SK-N-SH (cell line): ENCODE results near the gene TEX38. TPM values are rescaled to one million over a fixed set of nuclear protein-coding genes. Genes with fewer than 3 reads are reported as not detected.

Experiments
- CTCF ChIA-PET: fragments of 300-600, 350-600 bp; formaldehyde crosslinking; extraction: SDS; loops from one replicate; lab custom pipeline; 2021; lab: Yijun Ruan, JAX
- POLR2A ChIA-PET: fragments of 350-600 bp; sonication (Branson Sonifier 250); formaldehyde crosslinking; extraction: SDS; loops from one replicate; lab custom pipeline; 2020; ENCODE audit warnings: antibody characterized with exemption, inconsistent platforms; lab: Yijun Ruan, JAX
- DNase-seq: peaks from one replicate; pipeline ENCODE4 v3.0.0; 2012
- H2AFZ ChIP-seq: fragments of 200-600 bp; sonication (generic); 2 replicates; pipeline ENCODE4 v1.8.1; 2016; ENCODE audit warnings: antibody characterized with exemption, mild to moderate bottlenecking, low read depth
- H3F3A ChIP-seq: fragments of 200-600 bp; sonication (generic); replicated peaks from 2 replicates; pipeline ENCODE3; 2016; ENCODE audit warnings: antibody characterized with exemption, mild to moderate bottlenecking; ENCODE audit not compliant: insufficient read depth
- H3K27ac ChIP-seq, 2 experiments: fragments of 200-500 bp in 1 of 2; fragments of 200-600 bp in 1 of 2; sonication (Bioruptor generic) in 1 of 2; sonication (generic), shearing (Covaris generic) in 1 of 2; 2 replicates each; pipeline versions ENCODE4 v1.5.1 to v1.6.1; 2014 to 2016; ENCODE audit warnings: low read depth in 2 of 2, inconsistent platforms in 1 of 2, low read length in 1 of 2, mild to moderate bottlenecking in 1 of 2, mixed read lengths in 1 of 2
- H3K27me3 ChIP-seq: fragments of 200-600 bp; sonication (generic), shearing (Covaris generic); 2 replicates; pipeline ENCODE4 v1.6.1; 2016; ENCODE audit warnings: mixed run types; ENCODE audit not compliant: insufficient read depth
- H3K36me3 ChIP-seq, 2 experiments: fragments of 200-500 bp in 1 of 2; fragments of 200-600 bp in 1 of 2; sonication (Bioruptor generic) in 1 of 2; sonication (generic) in 1 of 2; replicated peaks in 1 of 2; 2 replicates each; pipeline versions ENCODE3 to v1.5.1; 2014 to 2016; ENCODE audit warnings: low read length in 1 of 2, mild to moderate bottlenecking in 1 of 2; ENCODE audit not compliant: insufficient read depth in 2 of 2, control insufficient read depth in 1 of 2
- H3K4me1 ChIP-seq, 2 experiments: fragments of 200-500 bp in 1 of 2; fragments of 200-600 bp in 1 of 2; sonication (Bioruptor generic) in 1 of 2; sonication (generic), shearing (Covaris generic) in 1 of 2; 2 replicates each; pipeline versions ENCODE4 v1.5.1 to v1.6.1; 2014 to 2016; ENCODE audit warnings: low read depth in 1 of 2, low read length in 1 of 2, mixed run types in 1 of 2; ENCODE audit not compliant: insufficient read depth in 2 of 2, control insufficient read depth in 1 of 2
- H3K4me2 ChIP-seq: fragments of 200-600 bp; sonication (generic), shearing (Covaris generic); 2 replicates; pipeline ENCODE4 v1.6.1; 2017; ENCODE audit warnings: mixed run types
- H3K4me3 ChIP-seq, 2 experiments: fragments of 200-500 bp in 1 of 2; fragments of 200-600 bp in 1 of 2; sonication (Bioruptor generic) in 1 of 2; sonication (generic), shearing (Covaris generic) in 1 of 2; 2 replicates each; pipeline versions ENCODE4 v1.5.1 to v1.8.1; 2014 to 2016; ENCODE audit warnings: low read depth in 2 of 2, inconsistent platforms in 1 of 2, low read length in 1 of 2, mild to moderate bottlenecking in 1 of 2, mixed read lengths in 1 of 2, moderate library complexity in 1 of 2
- H3K79me2 ChIP-seq: fragments of 200-600 bp; sonication (generic); 2 replicates; pipeline ENCODE4 v1.8.1; 2017; ENCODE audit warnings: mild to moderate bottlenecking; ENCODE audit not compliant: insufficient read depth
- H3K9ac ChIP-seq: fragments of 200-600 bp; sonication (generic); 2 replicates; pipeline ENCODE4 v1.6.1; 2017; ENCODE audit warnings: mixed run types
- H3K9me2 ChIP-seq: fragments of 200-600 bp; sonication (generic); 2 replicates; pipeline ENCODE4 v1.6.1; 2017; ENCODE audit warnings: mixed run types
- H3K9me3 ChIP-seq: fragments of 200-600 bp; sonication (generic); 2 replicates; pipeline ENCODE4 v1.6.1; 2017; ENCODE audit warnings: mixed run types, mild to moderate bottlenecking, moderate library complexity
- H4K20me1 ChIP-seq: fragments of 200-600 bp; sonication (generic); 2 replicates; pipeline ENCODE4 v1.6.1; 2017; ENCODE audit warnings: mild to moderate bottlenecking, mixed run types; ENCODE audit not compliant: insufficient read depth
- CTCF ChIP-seq: fragments of 200-600 bp; sonication (generic); IDR thresholded peaks from 2 replicates; pipeline ENCODE4 v1.6.1; 2017; ENCODE audit warnings: antibody characterized with exemption, mild to moderate bottlenecking, moderate library complexity
- ELF1 ChIP-seq: IDR thresholded peaks from 2 replicates; pipeline ENCODE4 v1.4.0; 2012
- EP300 ChIP-seq, 2 experiments: IDR thresholded peaks; 2 replicates each; pipeline versions ENCODE4 v1.4.0 to v1.6.1; 2012; ENCODE audit warnings: borderline replicate concordance in 1 of 2, low read depth in 1 of 2, low read length in 1 of 2
- EZH2phosphoT487 ChIP-seq: fragments of 200-600 bp; sonication (generic); IDR thresholded peaks from 2 replicates; pipeline ENCODE4 v1.6.1; 2017; ENCODE audit warnings: low read depth, mixed run types, mild to moderate bottlenecking, antibody characterized with exemption, moderate library complexity, borderline replicate concordance
- FOSL2 ChIP-seq: IDR thresholded peaks from 2 replicates; pipeline ENCODE4 v1.4.0; 2012; ENCODE audit warnings: low read depth, mild to moderate bottlenecking, moderate library complexity, borderline replicate concordance
- FOXJ3 ChIP-seq: sonication (generic); formaldehyde crosslinking; IDR thresholded peaks from 2 replicates; pipeline ENCODE4 v1.5.1; 2020; ENCODE audit warnings: mild to moderate bottlenecking, missing genetic modification reagents
- FOXM1 ChIP-seq: IDR thresholded peaks from 2 replicates; pipeline ENCODE4 v1.4.0; 2012; ENCODE audit warnings: low read depth, mild to moderate bottlenecking
- GABPA ChIP-seq: IDR thresholded peaks from 2 replicates; pipeline ENCODE4 v1.4.0; 2012; ENCODE audit warnings: low read depth, mild to moderate bottlenecking
- GATA2 ChIP-seq: sonication (generic); formaldehyde crosslinking; IDR thresholded peaks from 2 replicates; pipeline ENCODE4 v1.5.0; 2020; ENCODE audit warnings: mild to moderate bottlenecking, missing genetic modification reagents
- JUND ChIP-seq: IDR thresholded peaks from 2 replicates; pipeline ENCODE4 v1.4.0; 2012
- MEF2A ChIP-seq: IDR thresholded peaks from 2 replicates; pipeline ENCODE4 v1.4.0; 2012; ENCODE audit warnings: low read depth, borderline replicate concordance
- NRF1 ChIP-seq: IDR thresholded peaks from 2 replicates; pipeline ENCODE4 v1.6.1; 2012; ENCODE audit warnings: low read depth, mild to moderate bottlenecking, low read length
- PBX3 ChIP-seq: IDR thresholded peaks from 2 replicates; pipeline ENCODE4; 2012
- RAD21 ChIP-seq: IDR thresholded peaks from 2 replicates; pipeline ENCODE4 v1.6.1; 2012; ENCODE audit warnings: mild to moderate bottlenecking, low read length
- RCOR1 ChIP-seq: fragments of 150-350 bp; IDR thresholded peaks from 2 replicates; pipeline ENCODE4 v1.6.1; 2017; ENCODE audit warnings: antibody characterized with exemption, low read length
- RFX5 ChIP-seq: IDR thresholded peaks from 2 replicates; pipeline ENCODE4 v1.6.1; 2012; ENCODE audit warnings: mild to moderate bottlenecking, improper control_type of control experiment, low read length
- SIN3A ChIP-seq: IDR thresholded peaks from 2 replicates; pipeline ENCODE4 v1.6.1; 2012; ENCODE audit warnings: low read depth, mild to moderate bottlenecking, low read length, moderate library complexity, borderline replicate concordance
- SMC3 ChIP-seq: IDR thresholded peaks from 2 replicates; pipeline ENCODE4 v1.6.1; 2012; ENCODE audit warnings: low read depth, low read length, improper control_type of control experiment
- TAF1 ChIP-seq: IDR thresholded peaks from 2 replicates; pipeline ENCODE4 v1.6.1; 2012; ENCODE audit warnings: low read depth, mild to moderate bottlenecking, low read length, moderate library complexity, borderline replicate concordance
- TCF12 ChIP-seq: IDR thresholded peaks from 2 replicates; pipeline ENCODE4 v1.4.0; 2012
- YY1 ChIP-seq: IDR thresholded peaks from 2 replicates; pipeline ENCODE4 v1.4.0; 2012; ENCODE audit warnings: low read depth, mild to moderate bottlenecking
- WGBS: methylation state at CpG from one replicate; pipeline ENCODE4 v1.1.6; 2017; ENCODE audit warnings: low lambda C conversion rate; 5-methylcytosine and 5-hydroxymethylcytosine counted together
- polyA plus RNA-seq, 3 experiments: library from polyadenylated mRNA; depleted of rRNA; stranded (reverse); fragments of >200 nt; gene quantifications; 2 replicates each; pipeline ENCODE4 v1.2.3, GENCODE V29; 2012
- TF ChIP-seq, protein P1 (sequence below): IDR thresholded peaks from 2 replicates; pipeline ENCODE4 v1.6.1; 2012; ENCODE audit warnings: mild to moderate bottlenecking, low read depth, low read length, moderate library complexity
- TF ChIP-seq, protein P2 (sequence below): IDR thresholded peaks from 2 replicates; pipeline ENCODE4 v1.4.0; 2012; ENCODE audit warnings: low read depth, borderline replicate concordance
- TF ChIP-seq, protein P3 (sequence below): fragments of 150-350 bp; IDR thresholded peaks from 2 replicates; pipeline ENCODE4 v1.6.1; 2016; ENCODE audit warnings: mild to moderate bottlenecking, low read depth, low read length
- TF ChIP-seq, protein P4 (sequence below): fragments of 150-350 bp; IDR thresholded peaks from 2 replicates; pipeline ENCODE4 v1.6.1; 2017; ENCODE audit warnings: antibody characterized with exemption, low read length, low read depth, borderline replicate concordance

TEX38 gene
- polyA plus RNA-seq, 1 of the 3 experiments (the other 2 are of a cell fraction) = 0.07 TPM

DNA sequence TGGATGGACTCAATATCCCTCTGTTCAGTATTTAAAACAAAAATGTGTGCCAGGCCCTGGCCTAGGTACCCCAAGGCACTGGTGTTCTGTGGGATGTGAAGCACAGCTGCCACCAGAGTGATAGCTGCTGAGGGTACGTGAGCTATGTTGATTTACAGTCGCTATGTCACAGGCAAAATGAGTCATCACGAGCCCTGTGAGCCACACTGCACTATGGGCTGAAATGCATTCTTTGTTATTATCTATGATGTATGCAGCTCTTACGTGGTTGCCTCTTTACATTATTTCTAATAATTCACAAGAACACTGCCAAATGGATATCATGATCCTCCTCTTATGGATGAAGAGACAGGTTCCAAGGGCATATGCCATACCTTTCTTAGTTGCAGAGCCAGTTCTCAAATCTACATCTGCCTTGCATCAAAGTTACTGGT is 2.1 kb downstream of the TEX38 start:
- CTCF ChIA-PET = no interaction called here

More for the DNA sequence above, 2.1 kb downstream of the TEX38 start:
- DNase-seq = no peak
- H3K79me2 ChIP-seq = no peaks in the 10 kb centered on the region
- no peak overlapping the region for H2AFZ ChIP-seq
- POLR2A ChIA-PET = no interaction called here
- H3K36me3 ChIP-seq = peaks cover 27 to 42% of the 10 kb centered on the region in 2 experiments
- H3K4me1 ChIP-seq = no peaks in the 10 kb centered on the region; a peak in 1 of 4 replicates
- no peaks in the 10 kb centered on the region for H3K9me2 ChIP-seq
- no peaks in the 10 kb centered on the region for H3K9me3 ChIP-seq
- H3K27me3 ChIP-seq = no peaks in the 10 kb centered on the region
- peaks cover 4% of the 10 kb centered on the region for H3F3A ChIP-seq
- H3K9ac ChIP-seq = no peak overlapping the region
- TF ChIP-seq RAD21 (no peak), MEF2A (no peak), PBX3 (peak; percentile 76), EP300 (IDR thresholded peaks at IDR 0.05; ENCODE audit: borderline replicate concordance in 1 of 2, low read depth in 1 of 2, low read length in 1 of 2) (no peak), TCF12 (no peak), EZH2phosphoT487 (no peak), TAF1 (no peak), FOXJ3 (CRISPR knock-in tag) (no peak), JUND (peak; percentile 35; the same call in 1 of the 2 replicates), SMC3 (no peak), NRF1 (no peak), GATA2 (no peak), FOSL2 (peak; percentile 59; the same call in 1 of the 2 replicates), YY1 (no peak), ELF1 (no peak), RCOR1 (no peak), FOXM1 (no peak), GABPA (no peak), CTCF (no peak), SIN3A (no peak), RFX5 (no peak)
- TF ChIP-seq, protein P1, sequence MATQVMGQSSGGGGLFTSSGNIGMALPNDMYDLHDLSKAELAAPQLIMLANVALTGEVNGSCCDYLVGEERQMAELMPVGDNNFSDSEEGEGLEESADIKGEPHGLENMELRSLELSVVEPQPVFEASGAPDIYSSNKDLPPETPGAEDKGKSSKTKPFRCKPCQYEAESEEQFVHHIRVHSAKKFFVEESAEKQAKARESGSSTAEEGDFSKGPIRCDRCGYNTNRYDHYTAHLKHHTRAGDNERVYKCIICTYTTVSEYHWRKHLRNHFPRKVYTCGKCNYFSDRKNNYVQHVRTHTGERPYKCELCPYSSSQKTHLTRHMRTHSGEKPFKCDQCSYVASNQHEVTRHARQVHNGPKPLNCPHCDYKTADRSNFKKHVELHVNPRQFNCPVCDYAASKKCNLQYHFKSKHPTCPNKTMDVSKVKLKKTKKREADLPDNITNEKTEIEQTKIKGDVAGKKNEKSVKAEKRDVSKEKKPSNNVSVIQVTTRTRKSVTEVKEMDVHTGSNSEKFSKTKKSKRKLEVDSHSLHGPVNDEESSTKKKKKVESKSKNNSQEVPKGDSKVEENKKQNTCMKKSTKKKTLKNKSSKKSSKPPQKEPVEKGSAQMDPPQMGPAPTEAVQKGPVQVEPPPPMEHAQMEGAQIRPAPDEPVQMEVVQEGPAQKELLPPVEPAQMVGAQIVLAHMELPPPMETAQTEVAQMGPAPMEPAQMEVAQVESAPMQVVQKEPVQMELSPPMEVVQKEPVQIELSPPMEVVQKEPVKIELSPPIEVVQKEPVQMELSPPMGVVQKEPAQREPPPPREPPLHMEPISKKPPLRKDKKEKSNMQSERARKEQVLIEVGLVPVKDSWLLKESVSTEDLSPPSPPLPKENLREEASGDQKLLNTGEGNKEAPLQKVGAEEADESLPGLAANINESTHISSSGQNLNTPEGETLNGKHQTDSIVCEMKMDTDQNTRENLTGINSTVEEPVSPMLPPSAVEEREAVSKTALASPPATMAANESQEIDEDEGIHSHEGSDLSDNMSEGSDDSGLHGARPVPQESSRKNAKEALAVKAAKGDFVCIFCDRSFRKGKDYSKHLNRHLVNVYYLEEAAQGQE = no peak
- TF ChIP-seq, protein P2, sequence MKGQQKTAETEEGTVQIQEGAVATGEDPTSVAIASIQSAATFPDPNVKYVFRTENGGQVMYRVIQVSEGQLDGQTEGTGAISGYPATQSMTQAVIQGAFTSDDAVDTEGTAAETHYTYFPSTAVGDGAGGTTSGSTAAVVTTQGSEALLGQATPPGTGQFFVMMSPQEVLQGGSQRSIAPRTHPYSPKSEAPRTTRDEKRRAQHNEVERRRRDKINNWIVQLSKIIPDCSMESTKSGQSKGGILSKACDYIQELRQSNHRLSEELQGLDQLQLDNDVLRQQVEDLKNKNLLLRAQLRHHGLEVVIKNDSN = no peak
- TF ChIP-seq, protein P3, sequence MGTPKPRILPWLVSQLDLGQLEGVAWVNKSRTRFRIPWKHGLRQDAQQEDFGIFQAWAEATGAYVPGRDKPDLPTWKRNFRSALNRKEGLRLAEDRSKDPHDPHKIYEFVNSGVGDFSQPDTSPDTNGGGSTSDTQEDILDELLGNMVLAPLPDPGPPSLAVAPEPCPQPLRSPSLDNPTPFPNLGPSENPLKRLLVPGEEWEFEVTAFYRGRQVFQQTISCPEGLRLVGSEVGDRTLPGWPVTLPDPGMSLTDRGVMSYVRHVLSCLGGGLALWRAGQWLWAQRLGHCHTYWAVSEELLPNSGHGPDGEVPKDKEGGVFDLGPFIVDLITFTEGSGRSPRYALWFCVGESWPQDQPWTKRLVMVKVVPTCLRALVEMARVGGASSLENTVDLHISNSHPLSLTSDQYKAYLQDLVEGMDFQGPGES = no peak
- TF ChIP-seq, protein P4, sequence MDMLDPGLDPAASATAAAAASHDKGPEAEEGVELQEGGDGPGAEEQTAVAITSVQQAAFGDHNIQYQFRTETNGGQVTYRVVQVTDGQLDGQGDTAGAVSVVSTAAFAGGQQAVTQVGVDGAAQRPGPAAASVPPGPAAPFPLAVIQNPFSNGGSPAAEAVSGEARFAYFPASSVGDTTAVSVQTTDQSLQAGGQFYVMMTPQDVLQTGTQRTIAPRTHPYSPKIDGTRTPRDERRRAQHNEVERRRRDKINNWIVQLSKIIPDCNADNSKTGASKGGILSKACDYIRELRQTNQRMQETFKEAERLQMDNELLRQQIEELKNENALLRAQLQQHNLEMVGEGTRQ = no peak
- TF ChIP-seq, all 33 proteins: peak for 3
- Histone ChIP-seq H4K20me1 (no peaks in the 10 kb centered on the region), H3K27ac (no peak overlapping the region), H3K4me2 (no peak overlapping the region), H3K4me3 (no peak overlapping the region)
- WGBS = 48% methylated on average over 4 of the region's 4 CpGs
